Astrocyte (in vitro differentiated cells and primary cell): Measurements from ENCODE around the gene GCLM. TPM values are rescaled to one million over a fixed set of nuclear protein-coding genes. Genes with fewer than 3 reads are reported as not detected.
"Not testable (repeated sequence)": the region's sequence is repeated elsewhere in the genome, so short reads cannot be mapped to it uniquely, and the experiment has no call there.

Experiments
- DNase-seq: peaks from one replicate; pipeline ENCODE4 v3.0.0-alpha.2; 2010; ENCODE audit warnings: low read depth
- FAIRE-seq: peaks from 2 replicates; lab custom pipeline; 2011; peaks lifted over from hg19 to GRCh38; lab: Jason Lieb, UNC
- H2AFZ ChIP-seq: 2 replicates; pipeline ENCODE4 v1.6.0; 2012; ENCODE audit warnings: low read depth, low read length, inconsistent platforms
- H3K27ac ChIP-seq: 2 replicates; pipeline ENCODE4 v1.5.1; 2011; ENCODE audit warnings: low read depth, low read length, inconsistent platforms
- H3K27me3 ChIP-seq: 2 replicates; pipeline ENCODE4 v1.6.0; 2011; ENCODE audit warnings: low read length, inconsistent platforms; ENCODE audit not compliant: insufficient read depth
- H3K36me3 ChIP-seq: 2 replicates; pipeline ENCODE4 v1.5.1; 2011; ENCODE audit warnings: low read length, inconsistent platforms; ENCODE audit not compliant: insufficient read depth
- H3K4me1 ChIP-seq: 2 replicates; pipeline ENCODE4 v1.5.1; 2011; ENCODE audit warnings: low read length, inconsistent platforms; ENCODE audit not compliant: insufficient read depth
- H3K4me2 ChIP-seq: 2 replicates; pipeline ENCODE4 v1.6.0; 2012; ENCODE audit warnings: low read length, inconsistent platforms
- H3K4me3 ChIP-seq: 2 replicates; pipeline ENCODE4 v1.5.1; 2011; ENCODE audit warnings: low read depth, mild to moderate bottlenecking, low read length, inconsistent platforms; ENCODE audit not compliant: insufficient read depth
- H3K79me2 ChIP-seq: 2 replicates; pipeline ENCODE4 v1.6.0; 2012; ENCODE audit warnings: mild to moderate bottlenecking, low read length, inconsistent platforms; ENCODE audit not compliant: insufficient read depth
- H3K9ac ChIP-seq: 2 replicates; pipeline ENCODE4 v1.6.0; 2012; ENCODE audit warnings: mild to moderate bottlenecking, low read length, inconsistent platforms
- H3K9me3 ChIP-seq: 2 replicates; pipeline ENCODE4 v1.5.1; 2012; ENCODE audit warnings: low read depth, mild to moderate bottlenecking, low read length, inconsistent platforms; ENCODE audit not compliant: insufficient read depth
- H4K20me1 ChIP-seq: 2 replicates; pipeline ENCODE4 v1.6.0; 2012; ENCODE audit warnings: low read length, inconsistent platforms; ENCODE audit not compliant: insufficient read depth
- H3K27ac Mint-ChIP-seq: one replicate; pipeline ENCODE4 v1.8.0; 2021; ENCODE audit warnings: mild to moderate bottlenecking, mixed read lengths; ENCODE audit not compliant: unreplicated experiment
- H3K27me3 Mint-ChIP-seq: one replicate; pipeline ENCODE4 v1.8.0; 2021; ENCODE audit warnings: low read depth, mixed read lengths; ENCODE audit not compliant: unreplicated experiment
- H3K36me3 Mint-ChIP-seq: one replicate; pipeline ENCODE4 v1.8.0; 2021; ENCODE audit warnings: low read depth, mixed read lengths; ENCODE audit not compliant: unreplicated experiment
- H3K4me1 Mint-ChIP-seq: one replicate; pipeline ENCODE4 v1.8.0; 2021; ENCODE audit warnings: low read depth, mixed read lengths; ENCODE audit not compliant: unreplicated experiment
- H3K4me3 Mint-ChIP-seq: one replicate; pipeline ENCODE4 v1.8.0; 2021; ENCODE audit warnings: mild to moderate bottlenecking, moderate library complexity, mixed read lengths; ENCODE audit not compliant: unreplicated experiment
- H3K9me3 Mint-ChIP-seq: one replicate; pipeline ENCODE4 v1.8.0; 2021; ENCODE audit warnings: mild to moderate bottlenecking, mixed read lengths; ENCODE audit not compliant: unreplicated experiment
- EZH2 ChIP-seq: IDR thresholded peaks from 2 replicates; pipeline ENCODE4 v1.6.1; 2012; ENCODE audit warnings: mild to moderate bottlenecking, low read length, inconsistent platforms; ENCODE audit not compliant: insufficient read depth
- total RNA-seq: library from RNA; stranded (reverse); gene quantifications from 2 replicates; pipeline ENCODE4 v1.2.1, GENCODE V29; 2021
- TF ChIP-seq, protein P1 (sequence below): IDR thresholded peaks from 2 replicates; pipeline ENCODE4 v1.5.1; 2011; ENCODE audit warnings: low read depth, mild to moderate bottlenecking, inconsistent platforms, low read length, moderate library complexity; ENCODE audit not compliant: insufficient read depth

Gene GCLM
- total RNA-seq, 1 donor from 2014 or later = 27.5 TPM

DNA sequence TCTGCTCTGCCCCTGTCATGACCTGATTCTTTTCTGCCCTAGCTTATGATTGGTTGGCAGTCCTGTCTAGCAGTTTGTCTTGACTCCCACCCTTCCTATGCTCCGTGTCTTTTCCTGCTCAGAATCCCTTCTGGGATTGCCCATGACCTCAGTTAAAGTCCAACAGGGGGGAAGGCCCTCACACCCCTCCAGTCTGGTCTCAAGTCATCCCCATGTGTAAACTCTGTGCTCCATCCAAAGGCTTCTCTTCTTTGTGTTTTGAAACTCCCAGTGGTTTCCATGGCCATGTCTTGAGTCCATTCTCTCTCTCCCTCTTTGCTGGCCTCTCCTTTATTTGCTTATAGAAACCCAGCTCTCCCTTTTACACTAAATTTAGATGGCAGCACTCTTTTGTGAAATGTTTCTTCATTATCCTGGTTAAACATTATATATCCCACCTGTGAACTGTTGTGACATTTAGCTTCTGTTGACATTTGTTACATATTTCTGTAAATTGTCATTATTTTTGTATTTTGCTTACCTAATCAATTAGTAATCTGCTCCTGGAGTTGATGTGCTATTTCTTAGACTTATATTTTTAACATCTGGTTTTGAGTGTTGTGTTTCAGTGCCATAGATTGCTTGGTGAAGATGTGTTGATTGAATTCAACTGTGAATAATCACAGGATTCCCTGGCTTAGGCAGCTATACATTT lies 48.9 kb upstream of the GCLM start:
- H3K9me3 ChIP-seq = peaks cover 8% of the 10 kb centered on the region
- no peak overlapping the region for H3K9ac ChIP-seq
- no peak overlapping the region for H3K4me3 ChIP-seq
- no peaks in the 10 kb centered on the region for H3K4me1 ChIP-seq
- peaks cover 1% of the 10 kb centered on the region for H3K36me3 Mint-ChIP-seq
- peaks cover 7% of the 10 kb centered on the region for H3K4me1 Mint-ChIP-seq
- H3K27ac ChIP-seq = no peak overlapping the region
- H3K4me2 ChIP-seq = no peak overlapping the region
- no peaks in the 10 kb centered on the region for H3K27me3 ChIP-seq
- no peak overlapping the region for H3K4me3 Mint-ChIP-seq
- no peaks in the 10 kb centered on the region for H3K36me3 ChIP-seq
- DNase-seq (no peak), FAIRE-seq (no peak)
- TF ChIP-seq, protein P1, sequence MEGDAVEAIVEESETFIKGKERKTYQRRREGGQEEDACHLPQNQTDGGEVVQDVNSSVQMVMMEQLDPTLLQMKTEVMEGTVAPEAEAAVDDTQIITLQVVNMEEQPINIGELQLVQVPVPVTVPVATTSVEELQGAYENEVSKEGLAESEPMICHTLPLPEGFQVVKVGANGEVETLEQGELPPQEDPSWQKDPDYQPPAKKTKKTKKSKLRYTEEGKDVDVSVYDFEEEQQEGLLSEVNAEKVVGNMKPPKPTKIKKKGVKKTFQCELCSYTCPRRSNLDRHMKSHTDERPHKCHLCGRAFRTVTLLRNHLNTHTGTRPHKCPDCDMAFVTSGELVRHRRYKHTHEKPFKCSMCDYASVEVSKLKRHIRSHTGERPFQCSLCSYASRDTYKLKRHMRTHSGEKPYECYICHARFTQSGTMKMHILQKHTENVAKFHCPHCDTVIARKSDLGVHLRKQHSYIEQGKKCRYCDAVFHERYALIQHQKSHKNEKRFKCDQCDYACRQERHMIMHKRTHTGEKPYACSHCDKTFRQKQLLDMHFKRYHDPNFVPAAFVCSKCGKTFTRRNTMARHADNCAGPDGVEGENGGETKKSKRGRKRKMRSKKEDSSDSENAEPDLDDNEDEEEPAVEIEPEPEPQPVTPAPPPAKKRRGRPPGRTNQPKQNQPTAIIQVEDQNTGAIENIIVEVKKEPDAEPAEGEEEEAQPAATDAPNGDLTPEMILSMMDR = no peak
- no peak for TF ChIP-seq EZH2
- no peaks in the 10 kb centered on the region for H4K20me1 ChIP-seq
- H2AFZ ChIP-seq = no peak overlapping the region
- H3K27ac Mint-ChIP-seq = no peak overlapping the region
- H3K9me3 Mint-ChIP-seq = peaks cover 19% of the 10 kb centered on the region
- no peaks in the 10 kb centered on the region for H3K79me2 ChIP-seq
- peaks cover 3% of the 10 kb centered on the region for H3K27me3 Mint-ChIP-seq

DNA sequence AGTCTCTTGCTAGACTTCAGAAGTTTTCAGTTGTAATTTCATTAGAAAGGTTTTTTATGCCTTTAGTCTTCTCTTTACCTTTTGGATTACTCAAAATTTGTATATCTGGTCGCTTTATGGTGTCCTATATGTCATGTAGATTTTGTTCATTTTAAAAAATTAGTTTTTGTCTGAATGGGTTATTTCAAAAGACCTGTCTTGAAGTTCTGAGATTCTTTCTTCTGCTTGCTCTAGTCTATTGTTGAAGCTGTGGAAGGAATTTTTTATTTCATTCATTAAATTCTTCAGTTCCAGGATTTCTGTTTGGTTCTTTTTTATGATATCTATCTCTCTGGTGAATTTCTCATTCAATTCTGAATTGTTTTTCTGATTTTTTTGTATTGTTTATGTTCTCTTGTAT lies 46.5 kb upstream of the GCLM start:
- Histone ChIP-seq H3K9me3 (peaks cover 8% of the 10 kb centered on the region), H3K36me3 (no peaks in the 10 kb centered on the region), H2AFZ (no peak overlapping the region), H3K4me3 (no peak overlapping the region), H3K27ac (no peak overlapping the region), H4K20me1 (no peaks in the 10 kb centered on the region), H3K79me2 (no peaks in the 10 kb centered on the region), H3K27me3 (no peaks in the 10 kb centered on the region), H3K4me2 (no peak overlapping the region), H3K9ac (no peak overlapping the region), H3K4me1 (no peaks in the 10 kb centered on the region)
- H3K27me3 Mint-ChIP-seq = peaks cover 5% of the 10 kb centered on the region
- H3K4me1 Mint-ChIP-seq = peaks cover 3% of the 10 kb centered on the region
- H3K4me3 Mint-ChIP-seq = no peak overlapping the region
- FAIRE-seq (no peak), DNase-seq (no peak)
- peaks cover 1% of the 10 kb centered on the region for H3K36me3 Mint-ChIP-seq
- H3K9me3 Mint-ChIP-seq = peaks cover 31% of the 10 kb centered on the region
- no peak for TF ChIP-seq EZH2
- TF ChIP-seq, protein P1 = no peak
- no peak overlapping the region for H3K27ac Mint-ChIP-seq

DNA sequence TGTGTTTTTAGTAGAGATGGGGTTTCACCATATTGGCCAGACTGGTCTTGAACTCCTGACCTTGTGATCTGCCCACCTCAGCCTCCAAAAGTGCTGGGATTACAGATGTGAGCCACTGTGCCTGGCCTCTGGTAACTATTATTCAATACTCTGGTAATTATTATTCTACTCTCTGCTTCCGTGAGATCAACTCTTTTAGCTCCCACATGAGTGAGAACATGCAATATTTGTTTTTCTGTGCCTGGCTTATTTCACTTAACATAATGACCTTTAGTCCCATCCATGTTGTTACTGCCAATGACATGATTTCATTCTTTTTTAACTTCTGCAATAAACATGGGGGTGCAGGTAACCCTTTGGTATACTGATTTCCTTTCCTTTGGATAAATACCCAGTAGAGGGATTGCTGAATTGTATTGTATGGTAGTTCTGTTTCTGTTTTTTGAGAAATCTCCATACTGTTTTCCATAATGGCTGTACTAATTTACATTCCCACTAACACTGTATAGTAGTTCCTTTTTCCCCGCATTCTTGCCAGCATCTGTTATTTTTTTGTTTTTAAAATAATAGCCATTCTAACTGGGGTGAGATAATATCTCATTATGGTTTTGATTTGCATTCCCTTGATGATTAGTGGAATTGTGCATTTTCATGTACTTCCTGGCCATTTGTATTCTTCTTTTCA lies 37.9 kb upstream of the GCLM start:
- H3K4me1 ChIP-seq, H4K20me1 ChIP-seq, FAIRE-seq: not testable (repeated sequence)

More for the DNA sequence above, 37.9 kb upstream of the GCLM start:
- H3K9me3 Mint-ChIP-seq = peaks cover 19% of the 10 kb centered on the region
- not testable (repeated sequence) for H2AFZ ChIP-seq, DNase-seq, H3K9me3 ChIP-seq, H3K27me3 Mint-ChIP-seq, H3K4me3 Mint-ChIP-seq, H3K4me3 ChIP-seq, H3K4me1 Mint-ChIP-seq, H3K4me2 ChIP-seq, H3K36me3 ChIP-seq, H3K79me2 ChIP-seq, H3K36me3 Mint-ChIP-seq, H3K27ac Mint-ChIP-seq, H3K9ac ChIP-seq, H3K27me3 ChIP-seq, H3K27ac ChIP-seq
